IMR-90 (cell line): ENCODE data around the gene NIPBL. TPM values are rescaled to one million over a fixed set of nuclear protein-coding genes. Genes with fewer than 3 reads are reported as not detected.

Experiments
- ATAC-seq: fragments of 200-7000 bp; cut with Tn5 transposase; 2 replicates; pipeline ENCODE4 v1.9.1; 2020; ENCODE audit warnings: low read depth, mild to moderate bottlenecking, moderate library complexity
- BruUV-seq: library from RNA; stranded (reverse); fragments of 400-500 nt; replicated peaks from 2 replicates; lab custom pipeline; 2021; lab: Mats Ljungman, UMichigan
- CTCF ChIA-PET: fragments of 300-600 bp; formaldehyde crosslinking; extraction: SDS; loops from one replicate; lab custom pipeline; 2021; ENCODE audit warnings: antibody characterized with exemption; lab: Yijun Ruan, JAX
- POLR2A ChIA-PET: fragments of 300-600 bp; sonication (Branson Sonifier 250); formaldehyde crosslinking; loops from one replicate; lab custom pipeline; 2022; ENCODE audit warnings: antibody characterized with exemption; ENCODE audit not compliant: unreplicated experiment; lab: Charles Lee
- DNase-seq: peaks from one replicate; pipeline ENCODE4 v3.0.0; 2013
- H2AFZ ChIP-seq: replicated peaks from 2 replicates; pipeline ENCODE3; 2013; ENCODE audit warnings: low read length, mild to moderate bottlenecking; ENCODE audit not compliant: poor library complexity
- H2AK5ac ChIP-seq: 2 replicates; pipeline ENCODE4 v1.6.1; 2013; ENCODE audit warnings: low read depth, low read length, inconsistent platforms
- H2AK9ac ChIP-seq: replicated peaks from 2 replicates; pipeline ENCODE3; 2013; ENCODE audit warnings: mild to moderate bottlenecking, low read depth, low read length, moderate library complexity; ENCODE audit not compliant: poor library complexity
- H2BK120ac ChIP-seq: 2 replicates; pipeline ENCODE4 v1.6.1; 2013; ENCODE audit warnings: low read depth, low read length, inconsistent platforms
- H2BK15ac ChIP-seq: 3 replicates; pipeline ENCODE4 v1.6.1; 2013; ENCODE audit warnings: low read depth, low read length, inconsistent platforms
- H2BK20ac ChIP-seq: 2 replicates; pipeline ENCODE4 v1.6.1; 2013; ENCODE audit warnings: low read depth, mild to moderate bottlenecking, inconsistent platforms, low read length, moderate library complexity
- H2BK5ac ChIP-seq: 2 replicates; pipeline ENCODE4 v1.6.1; 2013; ENCODE audit warnings: mild to moderate bottlenecking, low read depth, low read length, inconsistent platforms; ENCODE audit not compliant: poor library complexity, severe bottlenecking
- H3K14ac ChIP-seq: replicated peaks from 2 replicates; pipeline ENCODE4 v1.6.1; 2013; ENCODE audit warnings: low read depth, low read length, inconsistent platforms
- H3K18ac ChIP-seq: 2 replicates; pipeline ENCODE4 v1.6.1; 2013; ENCODE audit warnings: low read depth, low read length, control low read depth
- H3K23ac ChIP-seq: 2 replicates; pipeline ENCODE4 v1.6.1; 2013; ENCODE audit warnings: low read depth, low read length, inconsistent platforms
- H3K27ac ChIP-seq: 2 replicates; pipeline ENCODE4 v1.5.1; 2013; ENCODE audit warnings: mild to moderate bottlenecking, control low read depth, low read length; ENCODE audit not compliant: insufficient read depth
- H3K27me3 ChIP-seq: 2 replicates; pipeline ENCODE4 v1.6.1; 2013; ENCODE audit warnings: low read length; ENCODE audit not compliant: control insufficient read depth, insufficient read depth
- H3K36me3 ChIP-seq: 2 replicates; pipeline ENCODE4 v1.6.1; 2013; ENCODE audit warnings: low read length, mixed read lengths; ENCODE audit not compliant: control insufficient read depth, insufficient read depth
- H3K4ac ChIP-seq: 2 replicates; pipeline ENCODE4 v1.6.1; 2013; ENCODE audit warnings: low read depth, low read length, inconsistent platforms
- H3K4me1 ChIP-seq: 2 replicates; pipeline ENCODE4 v1.6.1; 2013; ENCODE audit warnings: low read length, mixed read lengths; ENCODE audit not compliant: control insufficient read depth, insufficient read depth
- H3K4me2 ChIP-seq: 2 replicates; pipeline ENCODE4 v1.6.1; 2013; ENCODE audit warnings: low read depth, mild to moderate bottlenecking, control low read depth, low read length, moderate library complexity
- H3K4me3 ChIP-seq: 2 replicates; pipeline ENCODE4 v1.5.1; 2013; ENCODE audit warnings: low read depth, mild to moderate bottlenecking, control low read depth, low read length, moderate library complexity; ENCODE audit not compliant: insufficient read depth
- H3K56ac ChIP-seq: 2 replicates; pipeline ENCODE4 v1.6.1; 2013; ENCODE audit warnings: low read length, inconsistent platforms; ENCODE audit not compliant: insufficient read depth; ENCODE audit errors: extremely low read depth
- H3K79me1 ChIP-seq, 2 experiments: 2 replicates each; pipeline ENCODE4 v1.6.1; 2013; ENCODE audit warnings: low read length in 2 of 2, inconsistent platforms in 1 of 2, low read depth in 1 of 2
- H3K9ac ChIP-seq: 2 replicates; pipeline ENCODE4 v1.6.1; 2013; ENCODE audit warnings: low read depth, low read length, control low read depth
- H3K9me1 ChIP-seq: 2 replicates; pipeline ENCODE4 v1.6.1; 2013; ENCODE audit warnings: low read length, inconsistent platforms; ENCODE audit not compliant: insufficient read depth
- H3K9me3 ChIP-seq: 2 replicates; pipeline ENCODE4 v1.6.1; 2013; ENCODE audit warnings: low read length; ENCODE audit not compliant: control insufficient read depth, insufficient read depth
- H4K20me1 ChIP-seq: 2 replicates; pipeline ENCODE4 v1.6.1; 2013; ENCODE audit warnings: low read length, inconsistent platforms; ENCODE audit not compliant: insufficient read depth
- H4K5ac ChIP-seq: 2 replicates; pipeline ENCODE4 v1.6.1; 2013; ENCODE audit warnings: mild to moderate bottlenecking, low read depth, low read length, control low read depth
- H4K8ac ChIP-seq, 2 experiments: 2 replicates each; pipeline ENCODE4 v1.6.1; 2013; ENCODE audit warnings: low read depth in 2 of 2, low read length in 2 of 2, control low read depth in 1 of 2, inconsistent platforms in 1 of 2
- H4K91ac ChIP-seq: 2 replicates; pipeline ENCODE4 v1.6.1; 2013; ENCODE audit warnings: low read depth, low read length, inconsistent platforms; ENCODE audit not compliant: insufficient read depth
- CEBPB ChIP-seq: IDR thresholded peaks from 2 replicates; pipeline ENCODE4 v1.6.1; 2012; ENCODE audit warnings: low read depth, low read length, improper control_type of control experiment
- ELK1 ChIP-seq: fragments of 150-350 bp; IDR thresholded peaks from 2 replicates; pipeline ENCODE4 v1.6.1; 2016; ENCODE audit warnings: low read depth, mild to moderate bottlenecking, low read length, moderate library complexity, borderline replicate concordance
- MXI1 ChIP-seq: IDR thresholded peaks from 2 replicates; pipeline ENCODE4 v1.6.1; 2012; ENCODE audit warnings: low read depth, mild to moderate bottlenecking, low read length, moderate library complexity, borderline replicate concordance
- POLR2A ChIP-seq: IDR thresholded peaks from 2 replicates; pipeline ENCODE4 v1.6.1; 2012; ENCODE audit warnings: mild to moderate bottlenecking, low read depth, low read length
- RCOR1 ChIP-seq: IDR thresholded peaks from 2 replicates; pipeline ENCODE4 v1.6.1; 2012; ENCODE audit warnings: mild to moderate bottlenecking, low read length, improper control_type of control experiment; ENCODE audit not compliant: insufficient replicate concordance
- SMC3 ChIP-seq: fragments of 150-350 bp; IDR thresholded peaks from 2 replicates; pipeline ENCODE4 v1.6.1; 2016; ENCODE audit warnings: low read depth, mild to moderate bottlenecking, antibody characterized with exemption, low read length, moderate library complexity
- USF2 ChIP-seq: fragments of 150-350 bp; IDR thresholded peaks from 2 replicates; pipeline ENCODE4 v1.6.1; 2017; ENCODE audit warnings: mild to moderate bottlenecking, antibody characterized with exemption, low read length, low read depth
- WGBS, 2 experiments: methylation state at CpG; one replicate each; pipeline versions ENCODE4 v1.1.5 to v1.1.7; 2013; ENCODE audit warnings: missing lambda C conversion rate in 2 of 2; ENCODE audit not compliant: insufficient read length in 1 of 2; ENCODE audit errors: extremely low coverage in 2 of 2; 5-methylcytosine and 5-hydroxymethylcytosine counted together
- dilution Hi-C: fragments of 300-500 bp; cut with HindIII; formaldehyde crosslinking; loops from one replicate; pipeline ENCODE4 v1.14.3; 2018; ENCODE audit warnings: low sequenced_read_pairs; ENCODE audit not compliant: unreplicated experiment
- in situ Hi-C: fragments of 300-500 bp; cut with MboI; formaldehyde crosslinking; loops from 3 replicates; pipeline ENCODE4 v1.14.3; 2019; ENCODE audit warnings: low sequenced_read_pairs, inconsistent platforms, mixed read lengths
- intact Hi-C: fragments of 100-400 bp; cut with micrococcal nuclease; formaldehyde crosslinking; loops from 2 replicates; pipeline ENCODE4 v1.10.0; 2022
- polyA plus RNA-seq, 3 experiments: library from polyadenylated mRNA; depleted of rRNA; stranded (reverse); fragments of >200 nt; gene quantifications; 2 replicates each; pipeline ENCODE4 v1.2.3, GENCODE V29; 2012; ENCODE audit warnings: low replicate concordance in 1 of 3
- total RNA-seq: library from RNA; depleted of rRNA; stranded (reverse); fragments of >200 nt; gene quantifications from 2 replicates; pipeline ENCODE4 v1.2.3, GENCODE V29; 2012

Gene NIPBL
- total and polyA plus RNA-seq, 2 of the 4 experiments (the other 2 are of a cell fraction): 8.4 to 46.4 TPM

GRCh38 chr5:36881807-36882206 lies 5.2 kb downstream of the NIPBL start:
- WGBS, 2 experiments: no CpG with 5 or more reads among the region's 1 CpG
- H2BK5ac ChIP-seq: no peak overlapping the region
- H3K4ac ChIP-seq: no peak overlapping the region
- ATAC-seq (no peak), DNase-seq (no peak)
- peaks cover 10% of the 10 kb centered on the region; the same call in 1 of the 2 replicates for H3K36me3 ChIP-seq
- CTCF ChIA-PET: interaction anchor here (0.6 kb wide), 1 partner anchor 16 kb away, joined by 5 read pairs; no protein-coding TSS in a partner anchor
- H3K79me1 ChIP-seq: peaks cover 5 to 35% of the 10 kb centered on the region in 2 experiments; a peak in 3 of 4 replicates
- no peak overlapping the region for H2AK5ac ChIP-seq
- H3K4me3 ChIP-seq: no peak overlapping the region
- no peak overlapping the region for H2BK20ac ChIP-seq
- no peak overlapping the region for H3K27ac ChIP-seq
- peaks cover 75% of the 10 kb centered on the region for H4K20me1 ChIP-seq
- no peaks in the 10 kb centered on the region for H3K9me3 ChIP-seq
- H2BK120ac ChIP-seq: no peak overlapping the region
- H3K56ac ChIP-seq: no peak overlapping the region
- no peak overlapping the region for H3K4me2 ChIP-seq
- H3K23ac ChIP-seq: no peak overlapping the region
- H2BK15ac ChIP-seq: no peak overlapping the region
- H2AFZ ChIP-seq: no peak overlapping the region
- no peak overlapping the region for H4K5ac ChIP-seq
- no peak for TF ChIP-seq ELK1
- TF ChIP-seq POLR2A: no peak
- TF ChIP-seq RCOR1: no peak
- TF ChIP-seq MXI1: no peak
- no peak for TF ChIP-seq SMC3
- no peak for TF ChIP-seq USF2
- TF ChIP-seq CEBPB: no peak
- in situ Hi-C loops: loop anchor here (5.0 kb wide), 1 partner anchor 60 kb away; no protein-coding TSS in a partner anchor
- no peak overlapping the region for H3K9ac ChIP-seq
- intact Hi-C loops: no loop called here
- no peak overlapping the region for H4K8ac ChIP-seq
- H3K27me3 ChIP-seq: no peaks in the 10 kb centered on the region
- H3K14ac ChIP-seq: no peak overlapping the region
- H3K18ac ChIP-seq: no peak overlapping the region
- H2AK9ac ChIP-seq: no peak overlapping the region
- POLR2A ChIA-PET: interaction anchor here (0.6 kb wide), 1 partner anchor 463 kb away, joined by 3 read pairs; no protein-coding TSS in a partner anchor
- BruUV-seq: no TSS peak
- peaks cover 10% of the 10 kb centered on the region for H3K9me1 ChIP-seq
- H4K91ac ChIP-seq: no peak overlapping the region
- dilution Hi-C loops: no loop called here
- H3K4me1 ChIP-seq: no peaks in the 10 kb centered on the region
